ENCODE data around the gene SARDH. TPM values are rescaled to one million over a fixed set of nuclear protein-coding genes. Genes with fewer than 3 reads are reported as not detected.

Gene SARDH
- total RNA-seq, 6 experiments from 2014 or later: 67.3 to 183 (median 101) TPM

DNA sequence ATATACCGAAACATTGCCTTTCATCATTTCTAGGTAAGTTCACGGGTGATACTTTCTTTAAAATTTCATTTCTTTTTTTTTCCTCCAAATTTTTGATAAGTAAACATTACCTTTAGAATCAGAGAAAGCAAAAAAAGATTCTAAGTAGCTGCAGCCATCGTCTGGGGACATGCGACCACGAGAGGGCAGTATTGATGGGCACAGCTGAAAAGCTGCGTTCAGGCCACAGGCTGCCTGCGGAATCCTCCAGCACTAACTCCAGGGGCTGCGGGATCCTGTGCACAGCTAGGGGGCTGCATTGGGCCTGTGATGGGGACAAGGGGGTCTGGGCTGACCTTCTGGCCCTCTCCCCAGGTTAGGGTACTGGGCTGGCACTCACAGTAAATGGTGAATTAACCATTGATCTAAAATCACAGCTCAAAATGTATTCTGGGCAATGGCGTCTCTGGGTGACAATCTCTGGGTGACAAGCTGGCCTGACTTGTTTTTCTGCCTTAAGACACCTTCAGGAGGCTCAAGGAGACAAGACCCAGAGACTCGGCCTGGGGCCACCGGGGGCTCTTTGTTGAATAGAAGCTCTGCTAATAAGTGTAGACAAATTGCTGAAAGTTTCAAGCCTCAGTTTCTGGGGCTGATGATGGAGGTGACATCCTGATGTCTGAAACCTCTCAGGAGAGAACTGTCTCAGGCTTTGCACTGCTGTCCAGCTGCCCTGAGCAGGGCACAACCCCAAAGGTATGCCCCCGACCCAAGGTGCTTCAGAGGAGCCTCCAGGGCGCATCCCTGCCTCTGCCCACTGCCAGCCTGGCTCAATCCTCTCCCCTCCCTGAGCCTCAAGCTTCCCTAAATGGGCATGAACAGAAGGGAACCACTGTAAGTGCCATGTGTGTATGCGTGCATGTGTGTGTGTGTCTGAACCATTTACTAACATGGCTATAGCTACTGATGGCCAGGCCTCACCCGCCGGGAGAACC lies 44.3 kb upstream of the SARDH start:
- H3K27me3 ChIP-seq: no peaks in the 10 kb centered on the region
- no peaks in the 10 kb centered on the region for H3K4me1 ChIP-seq
- 40% methylated on average over 10 of the region's 16 CpGs for WGBS (ENCODE audit: insufficient coverage, low coverage, low lambda C conversion rate, missing lambda C conversion rate)
- DNase-seq (peak; percentile 66 to 72 (median 68)), ATAC-seq (peak; percentile 65 to 77 (median 66))
- TF ChIP-seq CTCF (IDR thresholded peaks at IDR 0.05): peak; percentile 64 to 85 (median 82)
- TF ChIP-seq POLR2A (IDR thresholded peaks at IDR 0.05): no peak
- H3K27ac ChIP-seq: no peak overlapping the region
- peaks cover 0 to 31% (median 5%) of the 10 kb centered on the region in 4 donors for H3K36me3 ChIP-seq
- no peak overlapping the region for H3K4me3 ChIP-seq
- intact Hi-C loops (cut with DNase I): no loop called here
- H3K9me3 ChIP-seq: no peaks in the 10 kb centered on the region

- TF ChIP-seq POLR2A (IDR thresholded peaks at IDR 0.05) (no peak), CTCF (IDR thresholded peaks at IDR 0.05) (no peak)
- peaks cover 0 to 31% (median 5%) of the 10 kb centered on the region in 4 donors for H3K36me3 ChIP-seq
- no peaks in the 10 kb centered on the region for H3K9me3 ChIP-seq
- WGBS (ENCODE audit: insufficient coverage, low coverage, low lambda C conversion rate, missing lambda C conversion rate): 73% methylated on average over 9 of the region's 10 CpGs
- no peaks in the 10 kb centered on the region for H3K27me3 ChIP-seq
- H3K4me3 ChIP-seq: no peak overlapping the region
- DNase-seq (no peak), ATAC-seq (no peak)
- intact Hi-C loops (cut with DNase I): no loop called here
- no peak overlapping the region for H3K27ac ChIP-seq
- H3K4me1 ChIP-seq: no peaks in the 10 kb centered on the region
Measured at GRCh38 chr9:133781828-133782135, 43.6 kb upstream of the SARDH start.

GRCh38 chr9:133780962-133781827 lies 43.0 kb upstream of the SARDH start:
- DNase-seq: peak in 1 of 3 donors; percentile 43
- WGBS (ENCODE audit: insufficient coverage, low coverage, low lambda C conversion rate, missing lambda C conversion rate): no CpG with 5 or more reads among the region's 15 CpGs

More at GRCh38 chr9:133780962-133781827, 43.0 kb upstream of the SARDH start:
- no peak for ATAC-seq
- Histone ChIP-seq H3K27ac (no peak overlapping the region), H3K4me1 (no peaks in the 10 kb centered on the region), H3K36me3 (peaks cover 0 to 35% (median 5%) of the 10 kb centered on the region in 4 donors), H3K4me3 (no peak overlapping the region), H3K27me3 (no peaks in the 10 kb centered on the region), H3K9me3 (no peaks in the 10 kb centered on the region)
- intact Hi-C loops (cut with DNase I): no loop called here
- no peak for TF ChIP-seq POLR2A (IDR thresholded peaks at IDR 0.05)
- TF ChIP-seq CTCF (IDR thresholded peaks at IDR 0.05): no peak

All from right lobe of liver (tissue), 6 donors.